Retinal pigment epithelial cell (primary cell): ENCODE measurements around the gene MAPK14.

Experiments
- DNase-seq: peaks from one replicate; pipeline ENCODE4 v3.0.0-alpha.2; 2010; ENCODE audit warnings: low read depth
- H3K4me3 ChIP-seq: 2 replicates; pipeline ENCODE4 v1.5.1; 2011; ENCODE audit warnings: mild to moderate bottlenecking, low read length, control low read depth, moderate library complexity
- TF ChIP-seq, protein P1 (sequence below): conservative IDR thresholded peaks from 2 replicates; pipeline ENCODE4 v1.5.1; 2011; ENCODE audit warnings: low read depth, low read length, control low read depth, inconsistent platforms

Gene MAPK14

DNA sequence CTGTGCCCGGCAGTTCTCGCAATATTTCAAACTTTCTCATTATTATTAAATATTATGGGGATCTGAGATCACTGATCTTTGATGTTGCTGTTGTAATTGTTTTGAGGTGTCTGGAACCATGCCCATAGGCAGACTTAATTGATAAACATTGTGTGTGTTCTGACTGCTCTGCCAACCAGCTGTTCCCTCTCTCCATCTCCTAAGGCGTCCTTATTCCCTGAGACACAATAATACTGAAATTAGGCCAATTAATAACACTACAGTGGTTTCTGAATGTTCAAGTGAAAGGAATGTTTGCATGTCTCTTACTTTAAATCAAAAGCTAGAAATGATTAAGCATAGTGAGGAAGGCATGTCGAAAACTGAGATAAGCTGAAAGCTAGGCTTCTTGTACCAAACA, 7.6 kb downstream of the MAPK14 start:
- H3K4me3 ChIP-seq: no peak overlapping the region
- DNase-seq: peak; percentile 45
- TF ChIP-seq, protein P1, sequence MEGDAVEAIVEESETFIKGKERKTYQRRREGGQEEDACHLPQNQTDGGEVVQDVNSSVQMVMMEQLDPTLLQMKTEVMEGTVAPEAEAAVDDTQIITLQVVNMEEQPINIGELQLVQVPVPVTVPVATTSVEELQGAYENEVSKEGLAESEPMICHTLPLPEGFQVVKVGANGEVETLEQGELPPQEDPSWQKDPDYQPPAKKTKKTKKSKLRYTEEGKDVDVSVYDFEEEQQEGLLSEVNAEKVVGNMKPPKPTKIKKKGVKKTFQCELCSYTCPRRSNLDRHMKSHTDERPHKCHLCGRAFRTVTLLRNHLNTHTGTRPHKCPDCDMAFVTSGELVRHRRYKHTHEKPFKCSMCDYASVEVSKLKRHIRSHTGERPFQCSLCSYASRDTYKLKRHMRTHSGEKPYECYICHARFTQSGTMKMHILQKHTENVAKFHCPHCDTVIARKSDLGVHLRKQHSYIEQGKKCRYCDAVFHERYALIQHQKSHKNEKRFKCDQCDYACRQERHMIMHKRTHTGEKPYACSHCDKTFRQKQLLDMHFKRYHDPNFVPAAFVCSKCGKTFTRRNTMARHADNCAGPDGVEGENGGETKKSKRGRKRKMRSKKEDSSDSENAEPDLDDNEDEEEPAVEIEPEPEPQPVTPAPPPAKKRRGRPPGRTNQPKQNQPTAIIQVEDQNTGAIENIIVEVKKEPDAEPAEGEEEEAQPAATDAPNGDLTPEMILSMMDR: no peak

GRCh38 chr6:36038120-36038876, 10.7 kb downstream of the MAPK14 start:
- TF ChIP-seq, protein P1: no peak
- DNase-seq: no peak
- H3K4me3 ChIP-seq: no peak overlapping the region

- H3K4me3 ChIP-seq: no peak overlapping the region
- TF ChIP-seq, protein P1: no peak
- DNase-seq: no peak
Observed at GRCh38 chr6:36039112-36039511, 11.5 kb downstream of the MAPK14 start.

GRCh38 chr6:36040958-36041357, 13.3 kb downstream of the MAPK14 start:
- no peak overlapping the region for H3K4me3 ChIP-seq
- TF ChIP-seq, protein P1: no peak
- no peak for DNase-seq

DNA sequence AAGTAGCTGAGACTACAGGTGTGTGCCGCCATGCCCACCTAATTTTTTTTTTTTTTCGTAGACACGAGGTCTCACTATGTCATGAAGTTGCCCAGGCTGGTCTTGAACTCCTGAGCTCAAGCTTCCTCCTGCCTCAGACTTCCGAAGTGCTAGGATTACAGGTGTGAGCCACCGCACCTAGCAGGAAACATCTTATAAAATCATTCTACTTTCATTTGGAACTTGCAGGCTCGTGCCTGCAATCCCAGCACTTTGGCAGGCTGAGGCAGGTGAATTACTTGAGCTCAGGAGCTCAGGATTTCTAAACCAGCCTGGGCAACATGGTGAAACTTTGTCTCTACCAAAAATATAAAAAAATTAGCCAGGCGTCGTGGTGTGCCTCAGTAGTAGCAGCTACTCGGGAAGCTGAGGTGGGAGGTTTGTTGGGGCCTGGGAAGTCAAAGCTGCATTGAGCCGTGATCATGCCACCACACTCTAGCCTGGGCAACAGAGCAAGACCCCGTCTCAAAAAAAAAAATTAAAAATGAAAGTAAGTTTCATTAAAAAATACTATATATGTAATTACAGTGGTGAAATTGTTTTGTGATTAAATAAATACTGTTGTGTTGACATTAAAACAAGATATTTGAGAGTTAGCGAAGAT, 15.1 kb downstream of the MAPK14 start:
- no peak overlapping the region for H3K4me3 ChIP-seq
- DNase-seq: no peak
- TF ChIP-seq, protein P1: no peak

DNA sequence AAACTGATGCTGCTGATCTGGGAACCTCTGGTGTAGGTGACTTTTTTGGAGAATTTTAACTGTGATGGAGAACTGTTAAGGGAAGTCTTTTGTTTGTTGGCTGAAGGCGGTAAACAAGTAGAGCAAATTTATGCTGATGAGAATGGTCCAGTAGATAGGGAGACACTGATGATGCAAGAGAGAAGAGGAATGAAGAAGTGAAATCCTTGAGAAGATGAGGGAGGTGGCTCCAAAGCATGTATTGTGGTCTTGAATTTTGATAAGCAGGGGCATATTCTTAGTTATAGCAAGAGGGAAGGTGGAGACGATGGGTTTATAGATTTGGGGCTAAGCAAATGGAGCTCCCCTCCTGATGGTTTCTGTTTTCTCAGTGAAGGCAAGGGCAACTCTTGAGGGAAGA, 22.0 kb downstream of the MAPK14 start:
- TF ChIP-seq, protein P1: no peak
- no peak overlapping the region for H3K4me3 ChIP-seq
- no peak for DNase-seq

DNA sequence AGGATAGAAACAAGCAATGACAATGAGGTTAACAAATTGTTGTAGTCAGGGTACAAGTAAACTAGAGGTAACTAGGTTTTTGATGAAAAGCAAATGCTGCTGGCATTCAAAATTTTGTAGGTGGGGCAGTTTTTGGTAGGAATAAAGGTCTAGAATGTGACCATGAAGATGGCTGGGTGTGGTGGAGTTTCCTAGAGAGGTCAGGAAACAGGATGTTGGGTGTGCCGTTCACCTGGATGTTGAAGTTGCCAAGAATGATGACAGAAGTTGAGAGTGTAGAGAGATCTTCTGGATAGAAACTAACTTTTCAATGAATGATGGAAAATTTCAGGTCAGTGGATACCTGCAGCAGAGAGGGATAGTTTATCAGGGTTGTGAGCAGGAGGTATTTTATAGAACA, 22.7 kb downstream of the MAPK14 start:
- TF ChIP-seq, protein P1: no peak
- no peak overlapping the region for H3K4me3 ChIP-seq

More for the DNA sequence above, 22.7 kb downstream of the MAPK14 start:
- no peak for DNase-seq
